CD8-positive, alpha-beta memory T cell (primary cell): Measurements from ENCODE around the gene ECI1. TPM values are rescaled to one million over a fixed set of nuclear protein-coding genes. Genes with fewer than 3 reads are reported as not detected.

Experiments
- CTCF ChIA-PET: fragments of 350-600 bp; sonication (Branson Sonifier 250); formaldehyde crosslinking; loops from one replicate; lab custom pipeline; 2021; ENCODE audit warnings: antibody characterized with exemption; lab: Charles Lee
- POLR2A ChIA-PET: fragments of 350-600 bp; sonication (Branson Sonifier 250); formaldehyde crosslinking; loops from one replicate; lab custom pipeline; 2021; ENCODE audit warnings: antibody characterized with exemption; lab: Charles Lee
- DNase-seq, 5 donors: peaks; one replicate each; pipeline versions ENCODE4 v3.0.0 to v3.0.0-alpha.2; 2020 to 2022; ENCODE audit warnings: mixed read lengths in 1 of 5
- H3K27ac ChIP-seq: one replicate; pipeline ENCODE4 v1.7.0; 2013; ENCODE audit warnings: low read depth, mild to moderate bottlenecking, low read length, moderate library complexity
- H3K27me3 ChIP-seq: 2 replicates; pipeline ENCODE4 v1.7.0; 2013; ENCODE audit warnings: low read length, mild to moderate bottlenecking; ENCODE audit not compliant: insufficient read depth, poor library complexity, severe bottlenecking
- H3K36me3 ChIP-seq: 2 replicates; pipeline ENCODE4 v1.7.0; 2013; ENCODE audit warnings: mild to moderate bottlenecking, low read length, moderate library complexity; ENCODE audit not compliant: insufficient read depth
- H3K4me1 ChIP-seq: 2 replicates; pipeline ENCODE4 v1.7.0; 2013; ENCODE audit warnings: mild to moderate bottlenecking, low read length, moderate library complexity; ENCODE audit not compliant: insufficient read depth
- H3K4me3 ChIP-seq: 2 replicates; pipeline ENCODE4 v1.7.0; 2013; ENCODE audit warnings: mild to moderate bottlenecking, low read length
- H3K9me3 ChIP-seq: 2 replicates; pipeline ENCODE4 v1.7.0; 2013; ENCODE audit warnings: mild to moderate bottlenecking, low read length
- H3K27ac Mint-ChIP-seq, 8 donors: one replicate each; pipeline ENCODE4 v1.8.0; 2020 to 2021; ENCODE audit warnings: mixed read lengths in 8 of 8, mild to moderate bottlenecking in 6 of 8, inconsistent platforms in 3 of 8, moderate library complexity in 3 of 8
- H3K27me3 Mint-ChIP-seq, 2 donors: one replicate each; pipeline ENCODE4 v1.8.0; 2020 to 2021; ENCODE audit warnings: mixed read lengths in 2 of 2, mild to moderate bottlenecking in 1 of 2, moderate library complexity in 1 of 2
- H3K36me3 Mint-ChIP-seq, 3 donors: one replicate each; pipeline ENCODE4 v1.8.0; 2020 to 2021; ENCODE audit warnings: mixed read lengths in 3 of 3, inconsistent platforms in 1 of 3, mild to moderate bottlenecking in 1 of 3
- H3K4me1 Mint-ChIP-seq, 3 donors: one replicate each; pipeline ENCODE4 v1.8.0; 2020 to 2021; ENCODE audit warnings: mixed read lengths in 3 of 3, inconsistent platforms in 1 of 3, mild to moderate bottlenecking in 1 of 3
- H3K4me3 Mint-ChIP-seq, 7 donors: one replicate each; pipeline ENCODE4 v1.8.0; 2020 to 2021; ENCODE audit warnings: mixed read lengths in 7 of 7, mild to moderate bottlenecking in 6 of 7, moderate library complexity in 4 of 7, inconsistent platforms in 2 of 7
- H3K9me3 Mint-ChIP-seq, 5 donors: one replicate each; pipeline ENCODE4 v1.8.0; 2020 to 2022; ENCODE audit warnings: mixed read lengths in 5 of 5, mild to moderate bottlenecking in 3 of 5, moderate library complexity in 2 of 5, inconsistent platforms in 1 of 5
- polyA plus RNA-seq: library from polyadenylated mRNA; unstranded; fragments of 300-500 nt; fragmentation: Illumina TruSeq; gene quantifications from one replicate; pipeline ENCODE4 v1.2.3, GENCODE V29; 2021
- total RNA-seq, 2 experiments: library from RNA; stranded (reverse); gene quantifications; one replicate each; pipeline ENCODE4 v1.2.3, GENCODE V29; 2021

ECI1 gene
- total and polyA plus RNA-seq, 3 experiments from 2014 or later = 30.3 to 45.9 (median 33.1) TPM

DNA sequence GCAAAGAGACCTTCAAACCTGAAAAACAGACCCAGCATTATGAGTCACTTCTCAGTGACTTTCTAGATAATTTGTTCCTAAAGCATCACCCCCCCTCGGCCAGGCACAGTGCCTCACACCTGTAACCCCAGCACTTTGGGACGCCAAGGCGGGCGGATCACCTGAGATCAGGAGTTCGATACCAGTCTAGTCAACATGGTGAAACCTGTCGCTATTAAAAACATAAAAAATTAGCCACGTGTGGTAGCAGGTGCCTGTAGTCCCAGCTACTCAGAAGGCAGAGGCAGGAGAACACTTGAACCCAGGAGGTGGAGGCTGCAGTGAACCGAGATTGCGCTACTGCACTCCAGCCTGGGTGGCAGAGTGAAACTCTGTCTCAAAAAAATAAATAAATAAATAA lies 40.8 kb upstream of the ECI1 start:
- CTCF ChIA-PET = no interaction called here
- H3K4me3 Mint-ChIP-seq = no peak overlapping the region
- H3K36me3 Mint-ChIP-seq = peaks cover 0 to 29% (median 0%) of the 10 kb centered on the region in 3 donors
- DNase-seq = no peak
- Histone ChIP-seq H3K4me3 (no peak overlapping the region), H3K9me3 (no peaks in the 10 kb centered on the region), H3K36me3 (no peaks in the 10 kb centered on the region), H3K4me1 (no peaks in the 10 kb centered on the region), H3K27me3 (no peaks in the 10 kb centered on the region), H3K27ac (no peak overlapping the region)
- POLR2A ChIA-PET = no interaction called here
- H3K27ac Mint-ChIP-seq = no peak overlapping the region
- no peaks in the 10 kb centered on the region for H3K9me3 Mint-ChIP-seq
- H3K27me3 Mint-ChIP-seq = peaks cover 0 to 1% of the 10 kb centered on the region in 2 donors
- no peaks in the 10 kb centered on the region for H3K4me1 Mint-ChIP-seq

DNA sequence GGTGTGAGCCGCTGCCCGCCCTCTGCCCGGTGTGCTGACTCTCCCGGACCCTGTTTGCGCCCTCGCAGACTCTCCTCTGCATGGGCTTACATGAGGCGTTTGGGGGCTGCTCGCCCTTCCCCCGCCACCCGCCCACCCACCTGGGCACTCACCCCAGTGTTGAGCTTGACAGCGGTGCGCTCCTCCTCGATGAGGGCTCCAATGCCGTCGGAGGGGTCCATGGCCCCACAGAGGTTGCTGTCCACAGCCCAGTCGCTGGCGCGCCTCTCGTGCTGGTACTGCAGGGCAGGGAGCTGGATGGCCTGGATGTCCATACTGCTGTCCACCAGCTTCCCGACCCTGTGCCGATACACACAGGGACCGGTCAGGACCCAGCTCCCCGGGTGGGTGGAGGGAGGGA lies 37.9 kb upstream of the ECI1 start:
- no peak overlapping the region for H3K27ac Mint-ChIP-seq
- H3K27me3 ChIP-seq = no peaks in the 10 kb centered on the region
- POLR2A ChIA-PET = no interaction called here

DNA sequence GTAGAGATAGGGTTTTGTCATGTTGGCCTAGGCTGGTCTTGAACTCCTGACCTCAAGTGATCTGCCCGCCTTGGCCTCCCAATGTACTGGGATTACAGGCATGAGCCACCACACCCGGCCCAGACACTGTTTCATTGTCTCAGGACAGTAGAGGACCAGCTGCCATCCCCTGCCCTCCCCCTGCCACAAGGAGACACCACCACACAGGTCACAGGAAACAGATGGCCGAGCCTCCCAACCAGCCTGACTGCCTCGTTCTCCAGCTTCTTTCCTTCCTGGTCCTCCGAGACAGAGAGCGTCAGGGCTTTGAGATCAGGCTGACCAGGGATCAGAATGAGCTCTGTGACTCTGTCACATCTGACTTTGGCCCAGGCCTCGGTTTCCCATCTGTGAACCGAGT lies 37.3 kb upstream of the ECI1 start:
- ChIA-PET POLR2A (no interaction called here), CTCF (no interaction called here)
- no peak overlapping the region for H3K4me3 ChIP-seq
- peaks cover under 1 to 22% (median 1%) of the 10 kb centered on the region in 3 donors for H3K36me3 Mint-ChIP-seq
- H3K27me3 ChIP-seq = no peaks in the 10 kb centered on the region
- H3K9me3 Mint-ChIP-seq = no peaks in the 10 kb centered on the region
- H3K36me3 ChIP-seq = no peaks in the 10 kb centered on the region
- no peaks in the 10 kb centered on the region for H3K9me3 ChIP-seq
- peak overlapping the region in 1 of 8 donors; percentile 24 for H3K27ac Mint-ChIP-seq
- H3K27ac ChIP-seq = no peak overlapping the region
- H3K4me1 Mint-ChIP-seq = no peaks in the 10 kb centered on the region
- no peaks in the 10 kb centered on the region for H3K4me1 ChIP-seq
- H3K27me3 Mint-ChIP-seq = no peaks in the 10 kb centered on the region
- DNase-seq = no peak
- no peak overlapping the region for H3K4me3 Mint-ChIP-seq

More for the DNA sequence above, 37.9 kb upstream of the ECI1 start:
- no peak for DNase-seq
- no peak overlapping the region for H3K27ac ChIP-seq
- Mint-ChIP-seq H3K36me3 (peaks cover 0 to 20% (median 0%) of the 10 kb centered on the region in 3 donors), H3K4me1 (no peaks in the 10 kb centered on the region), H3K4me3 (no peak overlapping the region), H3K9me3 (no peaks in the 10 kb centered on the region), H3K27me3 (peaks cover 0 to 1% of the 10 kb centered on the region in 2 donors)
- no peaks in the 10 kb centered on the region for H3K36me3 ChIP-seq
- CTCF ChIA-PET = no interaction called here
- H3K9me3 ChIP-seq = no peaks in the 10 kb centered on the region
- H3K4me1 ChIP-seq = no peaks in the 10 kb centered on the region
- no peak overlapping the region for H3K4me3 ChIP-seq

DNA sequence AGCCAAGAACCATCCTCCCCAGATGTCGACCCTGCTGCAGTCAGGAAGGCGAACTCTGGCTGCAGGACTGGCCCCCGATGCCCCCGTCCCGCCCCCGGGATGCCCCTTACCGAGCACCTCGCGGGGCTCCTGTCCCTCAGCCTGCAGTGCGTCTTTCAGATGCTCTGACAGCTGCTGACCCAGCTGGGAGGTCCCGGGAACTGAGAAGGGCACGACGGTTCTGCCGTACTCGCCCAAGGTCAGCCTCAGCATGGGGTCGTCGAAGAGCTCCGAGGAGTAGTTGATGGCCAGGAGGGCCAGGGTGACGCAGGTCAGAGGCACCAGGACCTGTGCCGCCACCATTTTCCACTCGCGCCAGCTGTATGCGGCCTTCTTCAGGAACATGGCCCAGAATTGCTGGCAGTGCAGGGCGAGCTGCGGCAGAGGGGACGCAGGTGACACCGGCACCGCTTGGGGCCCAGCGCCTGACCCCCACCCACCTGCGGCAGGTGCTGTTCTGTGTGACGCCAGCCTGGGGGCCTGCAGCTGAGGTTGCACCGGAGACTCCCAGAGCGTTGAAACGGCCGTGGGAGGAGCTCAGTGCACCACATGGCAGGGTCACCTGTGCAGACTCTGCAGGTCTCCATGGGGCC lies 36.6 kb upstream of the ECI1 start:
- Mint-ChIP-seq H3K4me1 (no peaks in the 10 kb centered on the region), H3K27me3 (peaks cover 0 to 2% of the 10 kb centered on the region in 2 donors), H3K27ac (no peak overlapping the region), H3K9me3 (no peaks in the 10 kb centered on the region), H3K4me3 (no peak overlapping the region), H3K36me3 (peaks cover 3 to 22% (median 4%) of the 10 kb centered on the region in 3 donors)
- no peak for DNase-seq
- ChIA-PET CTCF (no interaction called here), POLR2A (no interaction called here)
- no peak overlapping the region for H3K27ac ChIP-seq
- H3K4me1 ChIP-seq = no peaks in the 10 kb centered on the region
- H3K36me3 ChIP-seq = no peaks in the 10 kb centered on the region
- no peaks in the 10 kb centered on the region for H3K9me3 ChIP-seq
- H3K27me3 ChIP-seq = no peaks in the 10 kb centered on the region
- no peak overlapping the region for H3K4me3 ChIP-seq

DNA sequence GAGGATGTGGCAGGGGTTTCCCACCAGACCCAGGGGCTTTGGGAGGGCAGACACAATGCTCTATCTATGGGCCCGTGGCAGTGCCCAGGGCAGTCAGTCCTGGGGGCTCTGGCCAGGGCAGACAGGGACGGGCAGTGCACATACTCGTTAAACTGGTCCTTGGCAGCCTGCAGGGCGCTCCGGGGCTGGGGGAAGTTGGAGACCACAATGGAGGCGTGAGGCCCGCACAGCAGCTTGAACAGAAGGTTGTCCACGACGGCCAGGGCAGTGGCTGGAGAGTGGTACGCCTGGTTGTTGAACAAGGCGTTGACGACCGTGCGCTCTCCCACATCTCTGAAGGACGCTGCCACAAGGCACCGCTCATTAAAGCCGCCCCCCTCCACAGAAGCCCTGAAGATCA lies 35.2 kb upstream of the ECI1 start:
- Histone ChIP-seq H3K4me3 (no peak overlapping the region), H3K4me1 (no peaks in the 10 kb centered on the region), H3K27ac (no peak overlapping the region), H3K27me3 (no peaks in the 10 kb centered on the region), H3K36me3 (no peaks in the 10 kb centered on the region), H3K9me3 (no peaks in the 10 kb centered on the region)
- ChIA-PET POLR2A (no interaction called here), CTCF (no interaction called here)
- Mint-ChIP-seq H3K36me3 (peaks cover 3 to 16% (median 4%) of the 10 kb centered on the region in 3 donors), H3K27ac (no peak overlapping the region), H3K4me3 (no peak overlapping the region), H3K27me3 (peaks cover 0 to 2% of the 10 kb centered on the region in 2 donors), H3K4me1 (no peaks in the 10 kb centered on the region), H3K9me3 (no peaks in the 10 kb centered on the region)
- DNase-seq = no peak

DNA sequence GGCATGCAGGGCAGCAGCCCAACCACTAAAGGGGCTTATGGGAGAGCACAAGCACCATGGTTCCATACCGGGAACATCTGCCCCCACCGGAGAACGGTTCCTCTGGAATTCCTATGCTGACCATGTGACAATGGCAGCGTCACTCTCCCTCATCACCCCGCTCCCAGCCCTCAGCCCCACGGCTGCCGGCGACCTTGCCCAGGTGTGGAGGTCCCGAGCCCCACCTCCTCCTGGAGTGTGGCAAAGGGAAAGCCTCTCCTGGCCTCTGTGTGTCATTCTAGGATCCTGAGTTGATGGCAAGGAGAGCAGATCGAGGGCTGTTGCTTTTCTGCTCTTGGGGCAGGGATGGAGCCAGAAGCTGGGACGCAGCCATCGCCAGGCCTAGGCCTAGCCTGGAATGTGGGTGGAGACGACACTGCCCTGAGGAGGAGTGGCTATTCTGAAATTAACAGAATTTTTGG lies 34.4 kb upstream of the ECI1 start:
- ChIA-PET CTCF (no interaction called here), POLR2A (no interaction called here)
- H3K27ac Mint-ChIP-seq = no peak overlapping the region
- H3K4me1 Mint-ChIP-seq = no peaks in the 10 kb centered on the region
- Histone ChIP-seq H3K27me3 (no peaks in the 10 kb centered on the region), H3K4me3 (no peak overlapping the region), H3K27ac (no peak overlapping the region), H3K9me3 (no peaks in the 10 kb centered on the region), H3K36me3 (no peaks in the 10 kb centered on the region), H3K4me1 (no peaks in the 10 kb centered on the region)
- peaks cover 3 to 12% (median 4%) of the 10 kb centered on the region in 3 donors for H3K36me3 Mint-ChIP-seq
- no peaks in the 10 kb centered on the region for H3K9me3 Mint-ChIP-seq
- H3K27me3 Mint-ChIP-seq = peaks cover 0 to 2% of the 10 kb centered on the region in 2 donors
- no peak for DNase-seq
- no peak overlapping the region for H3K4me3 Mint-ChIP-seq

DNA sequence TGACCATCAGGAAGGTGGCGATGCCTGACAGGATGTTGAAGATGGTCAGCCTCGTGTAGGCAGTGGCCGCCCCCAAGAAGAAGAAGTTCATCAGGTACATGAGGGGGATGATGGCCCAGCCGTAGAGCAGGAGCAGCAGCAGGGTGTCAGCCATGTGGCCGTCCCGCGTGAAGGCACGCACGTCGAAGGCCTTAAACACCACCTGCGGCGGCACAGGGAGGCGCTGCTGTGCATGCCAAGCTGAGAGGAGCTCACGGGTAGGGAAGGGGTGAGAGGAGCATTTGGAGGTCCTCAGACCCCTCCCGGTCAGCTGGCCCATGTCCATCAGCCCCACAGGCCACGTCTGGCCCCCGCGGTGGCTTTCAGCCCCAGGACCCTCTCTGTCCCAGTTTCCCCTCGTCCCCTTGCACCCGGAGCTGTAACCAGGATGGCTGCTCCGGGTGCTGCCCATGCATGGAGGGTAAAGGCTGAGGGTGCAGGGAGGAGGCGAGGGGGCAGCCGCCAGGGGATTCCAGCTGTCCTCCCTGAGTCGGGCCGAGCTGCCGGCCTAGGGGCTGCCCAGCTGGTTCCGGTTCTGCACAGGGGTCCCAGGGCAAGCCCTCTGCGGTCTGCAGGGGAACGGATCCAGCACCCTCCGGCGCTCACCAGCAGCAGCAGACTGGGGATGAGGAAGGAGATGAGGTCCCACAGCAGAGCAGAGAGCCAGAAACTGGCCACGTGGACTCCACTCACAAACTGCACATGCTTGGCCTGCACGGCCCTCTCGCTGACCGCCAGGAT lies 33.6 kb upstream of the ECI1 start:
- Mint-ChIP-seq H3K27ac (no peak overlapping the region), H3K27me3 (peaks cover 0 to 2% of the 10 kb centered on the region in 2 donors), H3K9me3 (no peaks in the 10 kb centered on the region), H3K36me3 (peaks cover 3 to 10% (median 4%) of the 10 kb centered on the region in 3 donors), H3K4me1 (no peaks in the 10 kb centered on the region), H3K4me3 (no peak overlapping the region)
- CTCF ChIA-PET = no interaction called here
- H3K4me1 ChIP-seq = no peaks in the 10 kb centered on the region
- DNase-seq = no peak
- H3K9me3 ChIP-seq = no peaks in the 10 kb centered on the region
- no peaks in the 10 kb centered on the region for H3K36me3 ChIP-seq
- no peak overlapping the region for H3K4me3 ChIP-seq
- no peak overlapping the region for H3K27ac ChIP-seq
- POLR2A ChIA-PET = no interaction called here
- no peaks in the 10 kb centered on the region for H3K27me3 ChIP-seq

DNA sequence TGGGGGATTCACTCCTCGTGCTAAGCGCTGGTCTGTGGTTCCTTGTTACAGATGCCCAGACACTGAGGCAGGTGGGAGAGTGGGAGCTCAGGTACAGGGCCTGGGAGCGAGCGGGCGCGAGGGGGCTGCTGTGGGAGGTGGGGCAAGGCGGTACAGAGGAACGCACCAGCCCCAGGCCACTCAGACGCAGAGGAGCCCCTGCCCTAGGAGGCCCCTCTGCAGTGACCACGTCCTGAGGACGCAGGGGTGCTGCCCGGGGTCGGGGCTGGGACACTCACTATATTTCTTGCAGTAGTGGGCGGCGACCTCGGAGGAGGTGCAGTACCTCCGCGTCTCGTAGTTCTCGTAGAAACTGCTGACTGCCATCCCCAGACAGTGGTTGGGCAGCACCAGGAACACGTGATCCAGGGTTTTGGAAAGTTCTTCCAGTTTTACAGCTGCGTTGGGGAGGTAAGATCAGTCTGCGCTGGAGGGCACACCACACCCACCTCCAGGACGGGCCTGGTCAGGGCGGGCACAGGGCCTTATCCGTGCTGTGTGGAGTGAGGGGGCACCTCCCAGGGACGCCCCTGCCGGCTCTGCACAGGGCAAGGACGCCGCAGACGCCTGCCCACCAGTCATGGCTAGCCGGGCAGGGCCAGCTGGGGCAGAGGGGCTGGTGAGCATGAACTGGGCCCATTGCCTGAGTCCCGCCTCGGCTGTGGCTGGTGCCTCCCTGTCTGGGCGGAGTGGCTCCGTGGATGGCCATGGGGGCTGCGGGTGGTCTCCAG lies 32.8 kb upstream of the ECI1 start:
- Histone ChIP-seq H3K36me3 (no peaks in the 10 kb centered on the region), H3K9me3 (no peaks in the 10 kb centered on the region), H3K27me3 (no peaks in the 10 kb centered on the region), H3K4me3 (no peak overlapping the region), H3K27ac (no peak overlapping the region), H3K4me1 (no peaks in the 10 kb centered on the region)
- no peaks in the 10 kb centered on the region for H3K9me3 Mint-ChIP-seq
- peaks cover 3 to 11% (median 4%) of the 10 kb centered on the region in 3 donors for H3K36me3 Mint-ChIP-seq
- ChIA-PET POLR2A (no interaction called here), CTCF (no interaction called here)
- H3K4me3 Mint-ChIP-seq = no peak overlapping the region
- no peaks in the 10 kb centered on the region for H3K4me1 Mint-ChIP-seq
- H3K27ac Mint-ChIP-seq = no peak overlapping the region
- peaks cover 0 to 2% of the 10 kb centered on the region in 2 donors for H3K27me3 Mint-ChIP-seq
- DNase-seq = no peak
